ENCODE data around the gene NKD1.

NKD1 gene

DNA sequence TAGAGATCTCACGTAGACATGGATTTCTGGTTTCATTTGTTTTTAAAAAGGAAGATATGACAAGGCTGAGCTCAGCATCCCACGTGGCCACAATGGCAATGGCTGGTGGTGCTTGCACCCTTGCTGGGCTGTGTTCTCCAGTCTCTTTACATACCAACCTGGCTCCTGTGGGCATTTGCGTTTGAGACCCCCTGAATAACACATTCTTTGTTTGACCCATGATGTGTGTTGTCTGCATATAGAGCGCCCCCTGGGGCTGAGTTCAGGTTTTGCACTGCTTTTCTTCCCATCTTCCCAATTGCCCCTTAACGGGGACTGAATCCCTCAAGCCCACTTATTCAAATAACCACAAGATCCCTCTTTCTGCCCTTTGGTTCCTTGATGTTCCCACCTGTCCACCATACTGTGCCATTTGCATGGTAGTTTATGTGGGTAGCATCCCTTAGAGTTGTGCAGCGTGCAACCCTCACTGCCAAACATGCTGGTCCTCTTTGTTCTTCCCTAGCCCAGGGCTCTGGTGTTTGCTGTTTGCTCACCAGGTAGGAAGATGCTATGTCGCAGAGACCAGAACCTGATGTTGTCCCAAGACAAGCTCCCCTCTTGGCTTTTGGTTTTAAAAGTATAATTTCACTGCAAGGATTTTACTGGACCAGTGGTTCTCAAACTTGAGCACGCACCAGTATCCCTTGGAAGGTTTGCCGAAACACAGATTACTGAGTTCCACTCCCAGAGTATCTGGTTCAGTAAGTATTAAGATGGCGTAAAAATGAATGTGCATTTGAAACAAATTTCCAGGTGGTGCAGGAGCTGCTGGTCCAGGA lies 38.5 kb upstream of the NKD1 start:
- Histone ChIP-seq H4K20me1 (ENCODE audit: insufficient read depth, low read length) (no peaks in the 10 kb centered on the region), H2AFZ (ENCODE audit: low read depth, low read length) (peak overlapping the region; percentile 69; the same call in 1 of the 2 replicates), H3K4me2 (ENCODE audit: low read length) (peak overlapping the region; percentile 66), H3K4me3 (ENCODE audit: low read length) (peak overlapping the region; percentile 60), H3K79me2 (ENCODE audit: low read length) (no peaks in the 10 kb centered on the region), H3K27ac (ENCODE audit: low read length) (no peak overlapping the region), H3K27me3 (ENCODE audit: low read depth, low read length) (no peaks in the 10 kb centered on the region; the same call in 1 of the 2 replicates), H3K4me1 (ENCODE audit: low read length) (peaks cover 5% of the 10 kb centered on the region; the same call in 1 of the 2 replicates), H3K9me3 (ENCODE audit: insufficient read depth, low read length) (no peaks in the 10 kb centered on the region), H3K9ac (ENCODE audit: low read length) (no peak overlapping the region), H3K36me3 (replicated peaks; ENCODE audit: low read depth, low read length) (no peaks in the 10 kb centered on the region)
- TF ChIP-seq, protein P1, sequence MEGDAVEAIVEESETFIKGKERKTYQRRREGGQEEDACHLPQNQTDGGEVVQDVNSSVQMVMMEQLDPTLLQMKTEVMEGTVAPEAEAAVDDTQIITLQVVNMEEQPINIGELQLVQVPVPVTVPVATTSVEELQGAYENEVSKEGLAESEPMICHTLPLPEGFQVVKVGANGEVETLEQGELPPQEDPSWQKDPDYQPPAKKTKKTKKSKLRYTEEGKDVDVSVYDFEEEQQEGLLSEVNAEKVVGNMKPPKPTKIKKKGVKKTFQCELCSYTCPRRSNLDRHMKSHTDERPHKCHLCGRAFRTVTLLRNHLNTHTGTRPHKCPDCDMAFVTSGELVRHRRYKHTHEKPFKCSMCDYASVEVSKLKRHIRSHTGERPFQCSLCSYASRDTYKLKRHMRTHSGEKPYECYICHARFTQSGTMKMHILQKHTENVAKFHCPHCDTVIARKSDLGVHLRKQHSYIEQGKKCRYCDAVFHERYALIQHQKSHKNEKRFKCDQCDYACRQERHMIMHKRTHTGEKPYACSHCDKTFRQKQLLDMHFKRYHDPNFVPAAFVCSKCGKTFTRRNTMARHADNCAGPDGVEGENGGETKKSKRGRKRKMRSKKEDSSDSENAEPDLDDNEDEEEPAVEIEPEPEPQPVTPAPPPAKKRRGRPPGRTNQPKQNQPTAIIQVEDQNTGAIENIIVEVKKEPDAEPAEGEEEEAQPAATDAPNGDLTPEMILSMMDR (IDR thresholded peaks at IDR 0.05; ENCODE audit: low read depth, low read length) = peak; percentile 97
- no peak for TF ChIP-seq EZH2phosphoT487 (IDR thresholded peaks at IDR 0.05; ENCODE audit: low read depth)

DNA sequence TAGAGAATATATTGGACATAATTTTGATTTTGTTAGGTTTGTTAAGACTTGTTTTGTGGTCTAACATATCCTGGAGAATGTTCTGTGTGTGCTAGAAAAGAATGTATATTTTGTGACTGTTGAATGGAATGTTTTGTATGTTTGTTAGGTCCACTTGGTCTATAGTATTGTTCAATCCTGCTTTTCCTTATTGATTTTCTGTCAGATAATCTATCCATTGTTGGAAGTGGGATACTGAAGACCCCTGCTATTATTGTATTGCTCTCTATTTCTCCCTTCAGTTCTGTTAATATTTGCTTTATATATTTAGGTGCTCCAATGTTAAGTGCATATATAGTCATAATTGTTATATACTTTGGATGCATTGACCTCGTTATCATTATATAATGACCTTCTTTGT lies 33.0 kb upstream of the NKD1 start:
- no peaks in the 10 kb centered on the region for H3K36me3 ChIP-seq (replicated peaks; ENCODE audit: low read depth, low read length)
- TF ChIP-seq, protein P1 (IDR thresholded peaks at IDR 0.05; ENCODE audit: low read depth, low read length) = no peak
- TF ChIP-seq EZH2phosphoT487 (IDR thresholded peaks at IDR 0.05; ENCODE audit: low read depth) = no peak

DNA sequence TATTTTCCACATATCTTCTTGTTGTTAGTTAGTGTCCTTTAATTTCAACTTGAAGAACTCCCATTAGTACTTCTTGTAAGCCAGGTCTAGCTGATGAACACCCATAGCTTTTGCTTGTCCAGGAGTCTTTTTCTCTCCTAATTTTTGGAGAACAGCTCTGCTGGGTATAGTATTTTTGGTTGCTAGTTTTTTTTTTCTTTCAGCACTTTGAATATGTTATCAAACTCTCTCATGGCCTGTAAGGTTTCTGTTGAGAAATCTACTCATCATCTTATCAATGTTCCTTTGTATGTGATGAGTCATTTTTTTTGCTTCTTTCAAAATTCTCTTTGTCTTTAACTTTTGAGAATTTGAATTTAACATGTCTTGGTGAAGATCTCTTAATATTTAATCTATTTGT lies 31.8 kb upstream of the NKD1 start:
- H3K27me3 ChIP-seq (ENCODE audit: low read depth, low read length) = no peaks in the 10 kb centered on the region; the same call in none of the 2 replicates
- no peak overlapping the region for H3K4me2 ChIP-seq (ENCODE audit: low read length)
- no peak overlapping the region for H2AFZ ChIP-seq (ENCODE audit: low read depth, low read length)
- TF ChIP-seq, protein P1 (IDR thresholded peaks at IDR 0.05; ENCODE audit: low read depth, low read length) = no peak
- no peak for TF ChIP-seq EZH2phosphoT487 (IDR thresholded peaks at IDR 0.05; ENCODE audit: low read depth)
- H3K4me3 ChIP-seq (ENCODE audit: low read length) = no peak overlapping the region
- no peaks in the 10 kb centered on the region for H3K4me1 ChIP-seq (ENCODE audit: low read length)
- H3K9me3 ChIP-seq (ENCODE audit: insufficient read depth, low read length) = peaks cover 10% of the 10 kb centered on the region; the same call in 1 of the 2 replicates
- H3K79me2 ChIP-seq (ENCODE audit: low read length) = no peaks in the 10 kb centered on the region
- H3K36me3 ChIP-seq (replicated peaks; ENCODE audit: low read depth, low read length) = no peaks in the 10 kb centered on the region
- H3K27ac ChIP-seq (ENCODE audit: low read length) = no peak overlapping the region
- no peak overlapping the region for H3K9ac ChIP-seq (ENCODE audit: low read length)
- no peaks in the 10 kb centered on the region for H4K20me1 ChIP-seq (ENCODE audit: insufficient read depth, low read length)

More for the DNA sequence above, 33.0 kb upstream of the NKD1 start:
- no peaks in the 10 kb centered on the region for H3K79me2 ChIP-seq (ENCODE audit: low read length)
- no peak overlapping the region for H3K4me3 ChIP-seq (ENCODE audit: low read length)
- H3K4me2 ChIP-seq (ENCODE audit: low read length) = no peak overlapping the region
- no peak overlapping the region for H2AFZ ChIP-seq (ENCODE audit: low read depth, low read length)
- peaks cover 10% of the 10 kb centered on the region; the same call in 1 of the 2 replicates for H3K9me3 ChIP-seq (ENCODE audit: insufficient read depth, low read length)
- H3K4me1 ChIP-seq (ENCODE audit: low read length) = no peaks in the 10 kb centered on the region
- no peaks in the 10 kb centered on the region; the same call in 1 of the 2 replicates for H3K27me3 ChIP-seq (ENCODE audit: low read depth, low read length)
- H3K9ac ChIP-seq (ENCODE audit: low read length) = no peak overlapping the region
- no peaks in the 10 kb centered on the region for H4K20me1 ChIP-seq (ENCODE audit: insufficient read depth, low read length)
- no peak overlapping the region for H3K27ac ChIP-seq (ENCODE audit: low read length)

DNA sequence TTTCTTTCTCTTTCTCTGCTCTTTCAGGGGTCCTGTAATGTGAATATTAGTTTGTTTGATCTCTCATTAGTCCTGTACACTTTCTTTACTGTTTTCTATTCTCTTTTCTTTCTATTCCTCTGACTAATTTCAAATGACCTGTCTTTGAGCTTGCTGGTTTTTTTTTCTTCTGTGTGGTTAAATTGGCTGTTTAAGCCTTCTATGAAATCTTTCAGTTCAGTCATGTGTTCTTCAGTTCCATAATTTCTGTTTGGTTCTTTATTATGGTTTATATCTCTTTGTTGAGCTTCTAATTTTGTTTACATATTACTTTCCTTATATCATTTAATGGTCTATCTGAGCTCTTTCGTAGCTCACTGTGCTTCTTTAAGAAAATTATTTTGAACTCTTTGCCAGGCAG lies 31.3 kb upstream of the NKD1 start:
- Histone ChIP-seq H3K9me3 (ENCODE audit: insufficient read depth, low read length) (peaks cover 10% of the 10 kb centered on the region; the same call in 1 of the 2 replicates), H3K79me2 (ENCODE audit: low read length) (no peaks in the 10 kb centered on the region)

More for the DNA sequence above, 31.3 kb upstream of the NKD1 start:
- H3K36me3 ChIP-seq (replicated peaks; ENCODE audit: low read depth, low read length) = no peaks in the 10 kb centered on the region
- TF ChIP-seq, protein P1 (IDR thresholded peaks at IDR 0.05; ENCODE audit: low read depth, low read length) = no peak
- TF ChIP-seq EZH2phosphoT487 (IDR thresholded peaks at IDR 0.05; ENCODE audit: low read depth) = no peak
- H4K20me1 ChIP-seq (ENCODE audit: insufficient read depth, low read length) = no peaks in the 10 kb centered on the region
- no peak overlapping the region for H3K9ac ChIP-seq (ENCODE audit: low read length)
- H3K27ac ChIP-seq (ENCODE audit: low read length) = no peak overlapping the region
- no peaks in the 10 kb centered on the region for H3K4me1 ChIP-seq (ENCODE audit: low read length)
- H3K4me2 ChIP-seq (ENCODE audit: low read length) = no peak overlapping the region
- H3K4me3 ChIP-seq (ENCODE audit: low read length) = no peak overlapping the region
- H2AFZ ChIP-seq (ENCODE audit: low read depth, low read length) = no peak overlapping the region
- H3K27me3 ChIP-seq (ENCODE audit: low read depth, low read length) = peaks cover 5% of the 10 kb centered on the region
